KMS-11 (cell line): Measurements from ENCODE around the gene PDZD8.

ENCODE experiments used
- H2AFZ ChIP-seq: fragments of 200-600 bp; sonication (generic); 2 replicates; pipeline ENCODE4 v1.6.1; 2016; ENCODE audit warnings: antibody characterized with exemption, mixed run types, low read depth
- H3K27ac ChIP-seq: fragments of 200-600 bp; sonication (generic); 2 replicates; pipeline ENCODE4 v1.6.1; 2016; ENCODE audit warnings: mild to moderate bottlenecking, mixed run types
- H3K27me3 ChIP-seq: fragments of 200-600 bp; sonication (generic); 2 replicates; pipeline ENCODE4 v1.6.1; 2017; ENCODE audit warnings: mild to moderate bottlenecking, low read depth, mixed run types, moderate library complexity; ENCODE audit not compliant: insufficient read depth
- H3K36me3 ChIP-seq: fragments of 200-600 bp; sonication (generic); 2 replicates; pipeline ENCODE4 v1.6.1; 2017; ENCODE audit warnings: mild to moderate bottlenecking, mixed run types; ENCODE audit not compliant: insufficient read depth
- H3K4me1 ChIP-seq: fragments of 200-600 bp; sonication (generic); 2 replicates; pipeline ENCODE4 v1.6.1; 2016; ENCODE audit warnings: mild to moderate bottlenecking, low read depth, mixed run types; ENCODE audit not compliant: poor library complexity, severe bottlenecking
- H3K4me2 ChIP-seq: fragments of 200-600 bp; sonication (generic); 2 replicates; pipeline ENCODE4 v1.7.0; 2016; ENCODE audit warnings: mild to moderate bottlenecking, mixed run types
- H3K4me3 ChIP-seq: fragments of 200-600 bp; sonication (generic); IDR thresholded peaks from 2 replicates; pipeline ENCODE4 v1.6.1; 2017; ENCODE audit warnings: low read depth, low read length, mixed read lengths; ENCODE audit not compliant: insufficient read depth
- H3K79me2 ChIP-seq: fragments of 200-600 bp; sonication (generic); 2 replicates; pipeline ENCODE4 v1.6.1; 2016; ENCODE audit warnings: low read depth, mixed run types; ENCODE audit not compliant: insufficient read depth
- H3K9ac ChIP-seq: fragments of 200-600 bp; sonication (generic); 2 replicates; pipeline ENCODE4 v1.6.1; 2016; ENCODE audit warnings: mild to moderate bottlenecking, mixed run types
- H4K20me1 ChIP-seq: fragments of 200-600 bp; sonication (generic); 2 replicates; pipeline ENCODE4 v1.6.1; 2016; ENCODE audit warnings: mild to moderate bottlenecking, mixed run types; ENCODE audit not compliant: insufficient read depth
- TF ChIP-seq, protein P1 (sequence below): fragments of 200-600 bp; sonication (generic); conservative IDR thresholded peaks from 2 replicates; pipeline ENCODE4 v1.6.1; 2017; ENCODE audit warnings: low read depth, mild to moderate bottlenecking, antibody characterized with exemption, low read length, moderate library complexity, mixed read lengths

The PDZD8 gene

DNA sequence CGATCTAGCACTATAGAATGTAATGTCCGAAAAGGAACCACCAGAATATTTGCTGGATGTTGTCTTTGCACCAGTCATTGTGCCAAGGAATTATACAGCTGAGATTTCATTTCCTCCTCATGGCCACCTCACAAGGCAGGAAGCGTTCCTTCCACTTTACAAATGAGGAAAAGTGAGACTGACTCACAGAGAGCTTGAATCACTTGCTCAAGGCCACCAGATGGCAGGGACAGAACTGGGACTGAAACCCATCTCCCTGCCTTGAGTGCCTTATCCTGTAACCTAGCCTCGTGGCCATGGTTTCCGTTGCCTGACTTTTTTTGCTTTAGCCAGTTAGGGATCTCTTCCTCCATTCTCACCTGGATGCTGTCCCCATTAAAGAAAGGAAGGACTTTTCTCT is 44.7 kb upstream of the PDZD8 start:
- H3K79me2 ChIP-seq = no peaks in the 10 kb centered on the region
- no peaks in the 10 kb centered on the region for H4K20me1 ChIP-seq
- H3K4me1 ChIP-seq = no peaks in the 10 kb centered on the region
- no peak overlapping the region for H3K27ac ChIP-seq
- H3K4me3 ChIP-seq = no peak overlapping the region
- no peaks in the 10 kb centered on the region for H3K36me3 ChIP-seq
- H3K27me3 ChIP-seq = no peaks in the 10 kb centered on the region
- H2AFZ ChIP-seq = no peak overlapping the region
- H3K4me2 ChIP-seq = no peak overlapping the region
- TF ChIP-seq, protein P1, sequence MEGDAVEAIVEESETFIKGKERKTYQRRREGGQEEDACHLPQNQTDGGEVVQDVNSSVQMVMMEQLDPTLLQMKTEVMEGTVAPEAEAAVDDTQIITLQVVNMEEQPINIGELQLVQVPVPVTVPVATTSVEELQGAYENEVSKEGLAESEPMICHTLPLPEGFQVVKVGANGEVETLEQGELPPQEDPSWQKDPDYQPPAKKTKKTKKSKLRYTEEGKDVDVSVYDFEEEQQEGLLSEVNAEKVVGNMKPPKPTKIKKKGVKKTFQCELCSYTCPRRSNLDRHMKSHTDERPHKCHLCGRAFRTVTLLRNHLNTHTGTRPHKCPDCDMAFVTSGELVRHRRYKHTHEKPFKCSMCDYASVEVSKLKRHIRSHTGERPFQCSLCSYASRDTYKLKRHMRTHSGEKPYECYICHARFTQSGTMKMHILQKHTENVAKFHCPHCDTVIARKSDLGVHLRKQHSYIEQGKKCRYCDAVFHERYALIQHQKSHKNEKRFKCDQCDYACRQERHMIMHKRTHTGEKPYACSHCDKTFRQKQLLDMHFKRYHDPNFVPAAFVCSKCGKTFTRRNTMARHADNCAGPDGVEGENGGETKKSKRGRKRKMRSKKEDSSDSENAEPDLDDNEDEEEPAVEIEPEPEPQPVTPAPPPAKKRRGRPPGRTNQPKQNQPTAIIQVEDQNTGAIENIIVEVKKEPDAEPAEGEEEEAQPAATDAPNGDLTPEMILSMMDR = no peak
- H3K9ac ChIP-seq = no peak overlapping the region

DNA sequence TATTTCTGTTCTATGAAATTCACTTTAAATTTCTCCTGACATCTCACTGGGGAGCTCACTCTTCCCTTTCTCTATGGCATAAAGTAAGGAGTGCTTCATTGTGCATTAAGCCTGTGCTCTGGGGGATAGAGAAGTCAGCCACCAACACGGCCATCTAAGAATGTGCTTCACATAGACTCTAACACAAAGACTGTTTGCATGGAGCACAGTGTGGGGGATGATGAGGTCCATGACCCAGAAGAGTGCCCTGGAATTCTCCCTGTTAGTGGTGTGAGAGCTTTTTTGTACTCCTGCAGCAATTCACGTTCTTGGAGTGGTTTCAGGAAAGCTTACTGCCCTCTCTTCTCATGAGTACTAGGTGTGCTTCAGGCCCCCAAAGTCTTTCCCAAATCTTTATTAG is 43.9 kb upstream of the PDZD8 start:
- no peak overlapping the region for H3K9ac ChIP-seq
- no peaks in the 10 kb centered on the region for H4K20me1 ChIP-seq
- H3K27me3 ChIP-seq = no peaks in the 10 kb centered on the region
- no peak overlapping the region for H3K27ac ChIP-seq
- H3K4me2 ChIP-seq = no peak overlapping the region
- H2AFZ ChIP-seq = no peak overlapping the region
- no peak overlapping the region for H3K4me3 ChIP-seq
- no peaks in the 10 kb centered on the region for H3K36me3 ChIP-seq
- TF ChIP-seq, protein P1 = no peak
- no peaks in the 10 kb centered on the region for H3K4me1 ChIP-seq
- H3K79me2 ChIP-seq = no peaks in the 10 kb centered on the region

DNA sequence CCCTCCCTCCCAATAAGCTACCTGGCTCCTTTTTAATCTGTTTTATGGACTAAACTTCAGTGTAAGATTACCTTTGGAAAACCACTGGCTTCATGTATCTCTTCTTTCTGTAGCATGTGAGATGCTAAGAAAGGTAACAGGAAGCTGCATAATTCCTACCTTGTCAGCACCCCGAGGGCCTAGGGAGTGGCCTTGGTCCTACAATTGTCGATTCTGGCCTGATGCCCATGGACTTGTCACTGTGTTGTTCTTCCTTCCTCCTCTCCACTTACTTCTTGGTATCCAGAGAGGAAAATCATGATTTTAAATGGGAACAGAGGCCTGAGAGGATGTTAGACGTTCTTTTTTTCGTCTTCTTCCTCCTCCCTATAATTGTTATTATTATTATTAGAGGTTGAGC is 42.9 kb upstream of the PDZD8 start:
- no peak overlapping the region for H3K4me3 ChIP-seq
- no peak overlapping the region for H3K9ac ChIP-seq
- no peaks in the 10 kb centered on the region for H3K36me3 ChIP-seq
- TF ChIP-seq, protein P1 = no peak
- no peak overlapping the region for H2AFZ ChIP-seq
- no peaks in the 10 kb centered on the region for H3K4me1 ChIP-seq
- H4K20me1 ChIP-seq = no peaks in the 10 kb centered on the region
- H3K4me2 ChIP-seq = no peak overlapping the region
- H3K79me2 ChIP-seq = no peaks in the 10 kb centered on the region
- H3K27me3 ChIP-seq = no peaks in the 10 kb centered on the region
- no peak overlapping the region for H3K27ac ChIP-seq

DNA sequence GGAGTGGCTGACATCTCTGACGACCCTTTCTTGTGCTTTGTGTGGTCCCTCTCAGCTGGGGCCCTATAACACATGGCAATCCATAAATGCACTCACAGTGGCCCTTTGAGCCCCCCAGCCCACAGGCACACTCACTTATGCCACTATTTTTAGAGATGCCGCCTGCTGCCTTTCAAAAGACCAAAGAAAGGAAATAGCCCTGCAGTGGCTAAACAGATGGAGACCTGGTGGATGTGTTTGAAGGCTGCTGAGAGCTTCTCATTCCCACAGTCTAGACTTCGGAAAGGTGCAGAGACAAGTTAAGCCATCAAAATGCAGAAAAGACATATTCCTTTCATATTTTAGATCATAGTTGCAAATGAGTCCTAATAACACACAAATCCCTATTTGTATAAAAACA is 42.0 kb upstream of the PDZD8 start:
- Histone ChIP-seq H3K36me3 (no peaks in the 10 kb centered on the region), H4K20me1 (no peaks in the 10 kb centered on the region), H3K4me1 (no peaks in the 10 kb centered on the region), H3K27me3 (no peaks in the 10 kb centered on the region), H3K9ac (no peak overlapping the region), H2AFZ (no peak overlapping the region), H3K79me2 (no peaks in the 10 kb centered on the region), H3K4me3 (no peak overlapping the region), H3K4me2 (no peak overlapping the region), H3K27ac (no peak overlapping the region)
- TF ChIP-seq, protein P1 = no peak
